Measurements from ENCODE around the gene C4A. TPM values are rescaled to one million over a fixed set of nuclear protein-coding genes. Genes with fewer than 3 reads are reported as not detected.
A peak's percentile ranks its signal among the peaks of the same experiment; 100 is the strongest.

The C4A gene
- total RNA-seq, 1 experiment from 2014 or later: 1.5 TPM

DNA sequence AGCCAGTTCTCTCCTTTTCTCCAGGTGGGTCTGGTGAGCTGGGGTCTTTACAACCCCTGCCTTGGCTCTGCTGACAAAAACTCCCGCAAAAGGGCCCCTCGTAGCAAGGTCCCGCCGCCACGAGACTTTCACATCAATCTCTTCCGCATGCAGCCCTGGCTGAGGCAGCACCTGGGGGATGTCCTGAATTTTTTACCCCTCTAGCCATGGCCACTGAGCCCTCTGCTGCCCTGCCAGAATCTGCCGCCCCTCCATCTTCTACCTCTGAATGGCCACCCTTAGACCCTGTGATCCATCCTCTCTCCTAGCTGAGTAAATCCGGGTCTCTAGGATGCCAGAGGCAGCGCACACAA is 36.7 kb upstream of the C4A start:
- Histone ChIP-seq H3K4me1 (peaks cover 45% of the 10 kb centered on the region), H3K9me3 (no peaks in the 10 kb centered on the region), H3K27me3 (replicated peaks; ENCODE audit: control insufficient read depth, insufficient read depth, low read length) (no peaks in the 10 kb centered on the region), H3K36me3 (ENCODE audit: control insufficient read depth, insufficient read depth, low read length) (no peaks in the 10 kb centered on the region), H3K4me3 (ENCODE audit: low read depth, low read length) (no peak overlapping the region)
- POLR2A ChIA-PET: interaction anchor here (0.6 to 1.6 kb wide), 12 partner anchors 14 to 1027 kb away, joined by 3 to 19 read pairs (median 4); partner anchors contain the start of genes DXO, EHMT2, GPANK1 and HSPA1A
- Mint-ChIP-seq H3K4me1 (ENCODE audit: low read depth, unreplicated experiment) (peaks cover 55% of the 10 kb centered on the region), H3K9me3 (ENCODE audit: unreplicated experiment) (no peaks in the 10 kb centered on the region), H3K36me3 (ENCODE audit: insufficient read depth, unreplicated experiment) (peaks cover 21% of the 10 kb centered on the region), H3K27ac (ENCODE audit: unreplicated experiment) (peak overlapping the region; percentile 94), H3K27me3 (ENCODE audit: insufficient read depth, unreplicated experiment) (no peaks in the 10 kb centered on the region), H3K4me3 (ENCODE audit: unreplicated experiment) (peak overlapping the region; percentile 58)
- no TSS peak for BruUV-seq (replicated peaks)
- TF ChIP-seq, protein P1, sequence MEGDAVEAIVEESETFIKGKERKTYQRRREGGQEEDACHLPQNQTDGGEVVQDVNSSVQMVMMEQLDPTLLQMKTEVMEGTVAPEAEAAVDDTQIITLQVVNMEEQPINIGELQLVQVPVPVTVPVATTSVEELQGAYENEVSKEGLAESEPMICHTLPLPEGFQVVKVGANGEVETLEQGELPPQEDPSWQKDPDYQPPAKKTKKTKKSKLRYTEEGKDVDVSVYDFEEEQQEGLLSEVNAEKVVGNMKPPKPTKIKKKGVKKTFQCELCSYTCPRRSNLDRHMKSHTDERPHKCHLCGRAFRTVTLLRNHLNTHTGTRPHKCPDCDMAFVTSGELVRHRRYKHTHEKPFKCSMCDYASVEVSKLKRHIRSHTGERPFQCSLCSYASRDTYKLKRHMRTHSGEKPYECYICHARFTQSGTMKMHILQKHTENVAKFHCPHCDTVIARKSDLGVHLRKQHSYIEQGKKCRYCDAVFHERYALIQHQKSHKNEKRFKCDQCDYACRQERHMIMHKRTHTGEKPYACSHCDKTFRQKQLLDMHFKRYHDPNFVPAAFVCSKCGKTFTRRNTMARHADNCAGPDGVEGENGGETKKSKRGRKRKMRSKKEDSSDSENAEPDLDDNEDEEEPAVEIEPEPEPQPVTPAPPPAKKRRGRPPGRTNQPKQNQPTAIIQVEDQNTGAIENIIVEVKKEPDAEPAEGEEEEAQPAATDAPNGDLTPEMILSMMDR (IDR thresholded peaks at IDR 0.05; ENCODE audit: insufficient read depth in 1 of 2, low read depth in 1 of 2, low read length in 1 of 2, severe bottlenecking in 1 of 2, unreplicated experiment in 1 of 2): no peak
- CTCF ChIA-PET: interaction anchor here (0.7 to 1.2 kb wide), 5 partner anchors 13 to 185 kb away, joined by 3 to 5 read pairs (median 3); partner anchors contain the start of genes FKBPL and SKIC2
- intact Hi-C loops (cut with micrococcal nuclease; ENCODE audit: unreplicated experiment): loop anchor here (1.0 kb wide), 1 partner anchor 14 kb away; the partner anchor contains the start of gene SKIC2
- no peak for DNase-seq

DNA sequence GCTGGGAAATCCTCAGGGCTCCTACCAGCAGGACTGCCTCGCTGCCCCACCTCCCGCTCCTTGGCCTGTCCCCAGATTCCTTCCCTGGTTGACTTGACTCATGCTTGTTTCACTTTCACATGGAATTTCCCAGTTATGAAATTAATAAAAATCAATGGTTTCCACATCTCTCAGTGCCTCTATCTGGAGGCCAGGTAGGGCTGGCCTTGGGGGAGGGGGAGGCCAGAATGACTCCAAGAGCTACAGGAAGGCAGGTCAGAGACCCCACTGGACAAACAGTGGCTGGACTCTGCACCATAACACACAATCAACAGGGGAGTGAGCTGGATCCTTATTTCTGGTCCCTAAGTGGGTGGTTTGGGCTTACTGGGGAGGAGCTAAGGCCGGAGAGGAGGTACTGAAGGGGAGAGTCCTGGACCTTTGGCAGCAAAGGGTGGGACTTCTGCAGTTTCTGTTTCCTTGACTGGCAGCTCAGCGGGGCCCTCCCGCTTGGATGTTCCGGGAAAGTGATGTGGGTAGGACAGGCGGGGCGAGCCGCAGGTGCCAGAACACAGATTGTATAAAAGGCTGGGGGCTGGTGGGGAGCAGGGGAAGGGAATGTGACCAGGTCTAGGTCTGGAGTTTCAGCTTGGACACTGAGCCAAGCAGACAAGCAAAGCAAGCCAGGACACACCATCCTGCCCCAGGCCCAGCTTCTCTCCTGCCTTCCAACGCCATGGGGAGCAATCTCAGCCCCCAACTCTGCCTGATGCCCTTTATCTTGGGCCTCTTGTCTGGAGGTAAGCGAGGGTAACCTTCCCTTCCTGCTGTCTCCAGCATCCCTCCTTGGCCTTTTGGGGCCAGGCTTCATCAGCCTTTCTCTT is 36.1 kb upstream of the C4A start, which contains the start of gene CFB:
Gene CFB (plus strand): TSS at position 589 of the 863 bp plus-strand sequence. CDS start 127 bp downstream, at position 716.
- peak within 1 kb of the TSS; percentile 58 for H3K4me3 Mint-ChIP-seq (ENCODE audit: unreplicated experiment)
- H3K9me3 Mint-ChIP-seq (ENCODE audit: unreplicated experiment): no peaks in the 10 kb centered on the region
- no peaks in the 10 kb centered on the region for H3K27me3 Mint-ChIP-seq (ENCODE audit: insufficient read depth, unreplicated experiment)
- peak within 1 kb of the TSS; percentile 94 for H3K27ac Mint-ChIP-seq (ENCODE audit: unreplicated experiment)
- BruUV-seq (replicated peaks): no TSS peak
- H3K9me3 ChIP-seq: no peaks in the 10 kb centered on the region
- CTCF ChIA-PET: interaction anchor here (0.6 to 1.2 kb wide), 7 partner anchors 12 to 1019 kb away, joined by 3 to 5 read pairs (median 3); partner anchors contain the start of genes FKBPL and SKIC2
- no peaks in the 10 kb centered on the region for H3K36me3 ChIP-seq (ENCODE audit: control insufficient read depth, insufficient read depth, low read length)
- TF ChIP-seq, protein P1 (IDR thresholded peaks at IDR 0.05; ENCODE audit: insufficient read depth in 1 of 2, low read depth in 1 of 2, low read length in 1 of 2, severe bottlenecking in 1 of 2, unreplicated experiment in 1 of 2): no peak
- H3K4me3 ChIP-seq (ENCODE audit: low read depth, low read length): peak within 1 kb of the TSS; percentile 33
- H3K27me3 ChIP-seq (replicated peaks; ENCODE audit: control insufficient read depth, insufficient read depth, low read length): no peaks in the 10 kb centered on the region
- H3K36me3 Mint-ChIP-seq (ENCODE audit: insufficient read depth, unreplicated experiment): peaks cover 23% of the 10 kb centered on the region
- peak; percentile 88 to 93 for DNase-seq
- H3K4me1 Mint-ChIP-seq (ENCODE audit: low read depth, unreplicated experiment): peaks cover 49% of the 10 kb centered on the region
- intact Hi-C loops (cut with micrococcal nuclease; ENCODE audit: unreplicated experiment): loop anchor here (1.0 kb wide), 1 partner anchor 14 kb away; the partner anchor contains the start of gene SKIC2
- POLR2A ChIA-PET: interaction anchor here (0.6 to 1.6 kb wide), 14 partner anchors 13 to 1305 kb away, joined by 3 to 19 read pairs (median 4); partner anchors contain the start of genes DXO, EHMT2, GPANK1 and HSPA1A
- H3K4me1 ChIP-seq: peaks cover 41% of the 10 kb centered on the region

DNA sequence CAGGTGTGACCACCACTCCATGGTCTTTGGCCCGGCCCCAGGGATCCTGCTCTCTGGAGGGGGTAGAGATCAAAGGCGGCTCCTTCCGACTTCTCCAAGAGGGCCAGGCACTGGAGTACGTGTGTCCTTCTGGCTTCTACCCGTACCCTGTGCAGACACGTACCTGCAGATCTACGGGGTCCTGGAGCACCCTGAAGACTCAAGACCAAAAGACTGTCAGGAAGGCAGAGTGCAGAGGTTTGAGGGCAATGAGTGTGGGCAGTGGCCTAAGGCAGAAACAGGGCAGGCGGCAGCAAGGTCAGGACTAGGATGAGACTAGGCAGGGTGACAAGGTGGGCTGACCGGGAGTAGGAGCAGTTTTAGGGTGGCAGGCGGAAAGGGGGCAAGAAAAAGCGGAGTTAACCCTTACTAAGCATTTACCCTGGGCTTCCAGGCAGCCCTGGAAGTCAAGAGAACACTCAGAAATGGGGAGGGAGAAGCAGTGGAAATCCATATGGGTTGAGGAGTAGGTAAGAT is 35.4 kb upstream of the C4A start:
- no peaks in the 10 kb centered on the region for H3K27me3 ChIP-seq (replicated peaks; ENCODE audit: control insufficient read depth, insufficient read depth, low read length)
- Mint-ChIP-seq H3K27me3 (ENCODE audit: insufficient read depth, unreplicated experiment) (no peaks in the 10 kb centered on the region), H3K4me1 (ENCODE audit: low read depth, unreplicated experiment) (peaks cover 43% of the 10 kb centered on the region), H3K9me3 (ENCODE audit: unreplicated experiment) (no peaks in the 10 kb centered on the region), H3K36me3 (ENCODE audit: insufficient read depth, unreplicated experiment) (peaks cover 27% of the 10 kb centered on the region), H3K27ac (ENCODE audit: unreplicated experiment) (peak overlapping the region; percentile 94), H3K4me3 (ENCODE audit: unreplicated experiment) (peak overlapping the region; percentile 58)
- H3K4me1 ChIP-seq: peaks cover 34% of the 10 kb centered on the region
- no peaks in the 10 kb centered on the region for H3K9me3 ChIP-seq
- BruUV-seq (replicated peaks): TSS peak; percentile 65
- DNase-seq: no peak
- peak overlapping the region; percentile 33 for H3K4me3 ChIP-seq (ENCODE audit: low read depth, low read length)
- intact Hi-C loops (cut with micrococcal nuclease; ENCODE audit: unreplicated experiment): no loop called here
- peaks cover under 1% of the 10 kb centered on the region; the same call in 1 of the 2 replicates for H3K36me3 ChIP-seq (ENCODE audit: control insufficient read depth, insufficient read depth, low read length)
- ChIA-PET CTCF (interaction anchor here (0.9 to 1.2 kb wide), 3 partner anchors 11 to 63 kb away, joined by 3 to 5 read pairs (median 4); partner anchors contain the start of gene SKIC2), POLR2A (interaction anchor here (0.6 to 1.6 kb wide), 9 partner anchors 12 to 548 kb away, joined by 3 to 19 read pairs (median 5); partner anchors contain the start of genes DXO, EHMT2, GPANK1 and NELFE)
- TF ChIP-seq, protein P1 (IDR thresholded peaks at IDR 0.05; ENCODE audit: insufficient read depth in 1 of 2, low read depth in 1 of 2, low read length in 1 of 2, severe bottlenecking in 1 of 2, unreplicated experiment in 1 of 2): no peak
